Measurements from ENCODE around the gene SLBP. TPM values are rescaled to one million over a fixed set of nuclear protein-coding genes. Genes with fewer than 3 reads are reported as not detected.

Gene SLBP
- total RNA-seq, 1 donor from 2014 or later: 60.2 TPM

GRCh38 chr4:1758306-1759121 is 46.4 kb upstream of the SLBP start:
- no peaks in the 10 kb centered on the region for H3K36me3 Mint-ChIP-seq (ENCODE audit: low read depth)
- no peak overlapping the region for H3K4me3 Mint-ChIP-seq
- TF ChIP-seq, protein P1, sequence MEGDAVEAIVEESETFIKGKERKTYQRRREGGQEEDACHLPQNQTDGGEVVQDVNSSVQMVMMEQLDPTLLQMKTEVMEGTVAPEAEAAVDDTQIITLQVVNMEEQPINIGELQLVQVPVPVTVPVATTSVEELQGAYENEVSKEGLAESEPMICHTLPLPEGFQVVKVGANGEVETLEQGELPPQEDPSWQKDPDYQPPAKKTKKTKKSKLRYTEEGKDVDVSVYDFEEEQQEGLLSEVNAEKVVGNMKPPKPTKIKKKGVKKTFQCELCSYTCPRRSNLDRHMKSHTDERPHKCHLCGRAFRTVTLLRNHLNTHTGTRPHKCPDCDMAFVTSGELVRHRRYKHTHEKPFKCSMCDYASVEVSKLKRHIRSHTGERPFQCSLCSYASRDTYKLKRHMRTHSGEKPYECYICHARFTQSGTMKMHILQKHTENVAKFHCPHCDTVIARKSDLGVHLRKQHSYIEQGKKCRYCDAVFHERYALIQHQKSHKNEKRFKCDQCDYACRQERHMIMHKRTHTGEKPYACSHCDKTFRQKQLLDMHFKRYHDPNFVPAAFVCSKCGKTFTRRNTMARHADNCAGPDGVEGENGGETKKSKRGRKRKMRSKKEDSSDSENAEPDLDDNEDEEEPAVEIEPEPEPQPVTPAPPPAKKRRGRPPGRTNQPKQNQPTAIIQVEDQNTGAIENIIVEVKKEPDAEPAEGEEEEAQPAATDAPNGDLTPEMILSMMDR (conservative IDR thresholded peaks at IDR 0.05): no peak
- no peaks in the 10 kb centered on the region for H3K9me3 Mint-ChIP-seq
- H3K27ac Mint-ChIP-seq (ENCODE audit: unreplicated experiment): no peak overlapping the region
- peaks cover 5% of the 10 kb centered on the region for H3K4me1 Mint-ChIP-seq
- no peak for DNase-seq (ENCODE audit: low read depth, low spot score)
- no peaks in the 10 kb centered on the region for H3K27me3 Mint-ChIP-seq (ENCODE audit: low read depth)

DNA sequence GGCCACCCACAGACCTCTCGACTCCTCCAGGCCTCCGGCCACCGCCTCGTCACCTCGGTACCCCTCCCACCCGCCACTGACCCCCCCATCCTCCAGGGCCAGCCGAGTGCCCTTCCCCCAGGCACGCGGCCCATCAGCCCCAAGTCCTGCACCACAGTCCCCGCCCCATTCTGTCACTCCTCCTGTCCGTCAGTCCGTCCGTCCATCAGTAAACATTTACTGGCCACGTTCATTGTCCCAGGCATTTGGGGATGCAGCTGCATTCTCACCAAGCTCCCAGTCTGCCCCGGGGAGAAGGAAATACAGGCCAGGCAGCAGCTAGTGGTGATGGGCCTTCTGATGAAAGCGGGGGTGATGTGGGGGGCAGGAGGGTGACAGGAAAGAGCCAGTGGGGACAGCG is 45.7 kb upstream of the SLBP start:
- no peaks in the 10 kb centered on the region for H3K9me3 Mint-ChIP-seq
- TF ChIP-seq, protein P1 (conservative IDR thresholded peaks at IDR 0.05): no peak
- H3K27me3 Mint-ChIP-seq (ENCODE audit: low read depth): no peaks in the 10 kb centered on the region
- H3K4me1 Mint-ChIP-seq: peaks cover 5% of the 10 kb centered on the region
- no peak overlapping the region for H3K4me3 Mint-ChIP-seq
- no peak overlapping the region for H3K27ac Mint-ChIP-seq (ENCODE audit: unreplicated experiment)
- H3K36me3 Mint-ChIP-seq (ENCODE audit: low read depth): no peaks in the 10 kb centered on the region
- DNase-seq (ENCODE audit: low read depth, low spot score): no peak

GRCh38 chr4:1756893-1757779 is 45.0 kb upstream of the SLBP start:
- Mint-ChIP-seq H3K36me3 (ENCODE audit: low read depth) (no peaks in the 10 kb centered on the region), H3K4me1 (peaks cover 5% of the 10 kb centered on the region), H3K4me3 (no peak overlapping the region), H3K27ac (ENCODE audit: unreplicated experiment) (no peak overlapping the region), H3K9me3 (no peaks in the 10 kb centered on the region), H3K27me3 (ENCODE audit: low read depth) (no peaks in the 10 kb centered on the region)
- DNase-seq (ENCODE audit: low read depth, low spot score): no peak
- TF ChIP-seq, protein P1 (conservative IDR thresholded peaks at IDR 0.05): no peak

GRCh38 chr4:1756079-1756478 is 44.0 kb upstream of the SLBP start:
- Mint-ChIP-seq H3K9me3 (no peaks in the 10 kb centered on the region), H3K27me3 (ENCODE audit: low read depth) (no peaks in the 10 kb centered on the region), H3K27ac (ENCODE audit: unreplicated experiment) (peak overlapping the region; percentile 43), H3K4me1 (peaks cover 5% of the 10 kb centered on the region), H3K36me3 (ENCODE audit: low read depth) (no peaks in the 10 kb centered on the region), H3K4me3 (no peak overlapping the region)
- TF ChIP-seq, protein P1 (conservative IDR thresholded peaks at IDR 0.05): no peak
- DNase-seq (ENCODE audit: low read depth, low spot score): no peak

DNA sequence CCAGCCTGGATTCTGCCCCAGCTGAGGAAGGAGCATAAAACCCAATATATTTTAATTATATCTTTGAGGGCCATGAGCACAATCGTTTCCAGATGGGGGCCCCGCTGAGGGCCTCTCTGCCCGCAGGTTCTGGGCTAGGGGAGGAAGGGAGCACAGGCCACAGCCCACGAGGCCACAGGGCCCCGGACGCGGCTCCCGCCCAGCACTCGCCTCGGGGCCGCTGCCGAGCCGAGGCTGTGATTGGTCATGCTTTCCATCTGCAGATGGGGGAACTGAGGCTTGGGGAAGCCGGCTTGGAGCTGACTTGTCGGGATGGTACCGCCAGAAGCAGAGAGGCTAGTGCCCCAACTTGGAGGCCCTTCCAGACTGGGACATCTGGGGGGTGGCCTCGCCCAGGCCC is 43.2 kb upstream of the SLBP start:
- Mint-ChIP-seq H3K9me3 (no peaks in the 10 kb centered on the region), H3K36me3 (ENCODE audit: low read depth) (no peaks in the 10 kb centered on the region), H3K27me3 (ENCODE audit: low read depth) (no peaks in the 10 kb centered on the region), H3K4me3 (no peak overlapping the region), H3K27ac (ENCODE audit: unreplicated experiment) (no peak overlapping the region), H3K4me1 (peaks cover 5% of the 10 kb centered on the region)
- TF ChIP-seq, protein P1 (conservative IDR thresholded peaks at IDR 0.05): no peak
- DNase-seq (ENCODE audit: low read depth, low spot score): no peak
